ENCODE results near the gene TRAF1.
"Not testable (repeated sequence)": the region's sequence is repeated elsewhere in the genome, so short reads cannot be mapped to it uniquely, and the experiment has no call there.

Gene TRAF1, protein sequence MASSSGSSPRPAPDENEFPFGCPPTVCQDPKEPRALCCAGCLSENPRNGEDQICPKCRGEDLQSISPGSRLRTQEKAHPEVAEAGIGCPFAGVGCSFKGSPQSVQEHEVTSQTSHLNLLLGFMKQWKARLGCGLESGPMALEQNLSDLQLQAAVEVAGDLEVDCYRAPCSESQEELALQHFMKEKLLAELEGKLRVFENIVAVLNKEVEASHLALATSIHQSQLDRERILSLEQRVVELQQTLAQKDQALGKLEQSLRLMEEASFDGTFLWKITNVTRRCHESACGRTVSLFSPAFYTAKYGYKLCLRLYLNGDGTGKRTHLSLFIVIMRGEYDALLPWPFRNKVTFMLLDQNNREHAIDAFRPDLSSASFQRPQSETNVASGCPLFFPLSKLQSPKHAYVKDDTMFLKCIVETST

DNA sequence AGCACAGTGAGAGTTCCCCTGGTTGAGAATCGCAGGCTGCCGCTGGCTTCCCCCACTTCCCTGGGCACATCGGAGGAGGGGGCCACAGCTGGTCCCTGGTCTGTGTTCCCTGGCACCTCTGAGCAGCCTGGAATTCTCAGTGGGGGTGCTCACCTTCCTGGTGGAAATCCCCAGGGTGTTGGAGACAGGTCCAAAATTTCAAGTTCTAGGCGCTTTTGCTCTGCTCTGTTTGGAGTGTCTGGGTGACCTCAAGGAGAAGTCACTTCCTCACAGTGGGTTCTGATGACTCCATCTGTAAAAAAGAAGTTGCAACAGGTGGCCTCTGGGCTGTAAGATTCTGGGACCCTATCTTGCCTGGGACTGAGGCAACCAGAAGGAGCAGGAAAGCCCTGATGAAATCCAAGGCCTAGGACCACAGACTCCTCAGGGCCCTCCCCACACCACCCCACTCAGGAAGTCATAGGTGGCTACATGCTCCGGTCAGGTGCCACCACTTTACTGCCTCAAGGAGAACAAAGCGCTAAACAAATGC lies at the start of gene TRAF1:
TRAF1 (minus strand) TSS at position 400 of the 532 bp plus-strand sequence. CDS start 721 bp downstream, outside the sequence.
- DNase-seq: no peak

DNA sequence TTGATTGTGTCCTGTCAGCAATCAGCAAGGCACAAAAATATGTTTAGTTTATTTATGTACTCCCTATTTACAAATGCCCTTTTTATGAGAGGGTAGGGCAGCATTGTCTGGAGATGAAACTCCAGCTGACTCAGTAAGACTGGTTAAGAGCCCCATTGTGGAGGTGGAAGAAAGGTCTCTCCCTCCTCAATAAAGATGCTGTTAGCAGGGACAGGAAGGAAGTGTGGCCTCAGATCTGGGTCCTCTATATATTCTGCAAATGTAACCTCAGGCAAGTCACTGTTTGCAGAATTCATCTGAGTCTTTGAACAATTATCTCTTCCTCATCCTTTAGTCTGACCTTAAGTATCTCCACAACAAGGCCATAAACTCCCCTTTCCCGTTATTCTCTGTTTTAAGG lies 48.3 kb upstream of the TRAF1 start:
- no peak for DNase-seq

DNA sequence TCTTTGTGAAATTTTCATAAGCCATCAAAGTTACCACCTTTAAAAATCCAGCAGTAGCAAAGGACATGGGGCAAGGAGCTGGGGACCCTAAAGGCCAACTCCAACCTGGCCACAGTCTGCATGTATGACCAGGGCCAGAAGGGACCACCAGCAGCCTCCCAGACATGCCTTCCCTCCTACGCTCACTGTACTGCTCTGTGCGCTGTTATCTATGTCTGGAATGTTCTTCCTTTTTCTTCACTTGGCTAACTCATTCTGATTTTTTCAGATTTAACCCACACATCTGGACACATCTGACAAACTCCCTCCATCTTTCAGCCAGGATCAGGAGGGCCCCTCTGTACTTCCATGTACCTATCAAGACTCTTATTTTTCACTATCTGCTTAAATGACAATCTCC lies 47.6 kb upstream of the TRAF1 start:
- no peak for DNase-seq

DNA sequence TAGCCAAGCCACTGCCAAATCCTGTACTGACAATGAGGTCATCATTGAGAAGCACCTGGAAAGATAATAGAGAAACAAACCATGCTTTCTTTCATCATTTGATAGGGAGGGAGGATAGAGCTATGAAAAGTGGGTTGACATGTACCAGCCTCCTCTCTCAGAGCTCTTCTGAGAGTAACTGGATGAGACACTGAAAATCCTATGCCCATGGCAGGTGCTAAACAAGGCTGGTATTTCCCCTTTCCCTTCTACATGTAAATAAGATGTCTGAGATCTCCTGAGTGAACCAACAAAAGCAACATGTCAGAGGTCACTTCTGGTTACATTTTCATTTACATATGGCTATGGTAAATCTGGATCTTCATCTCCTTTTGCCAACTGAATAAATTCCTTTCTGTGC lies 45.3 kb upstream of the TRAF1 start:
- no peak for DNase-seq

DNA sequence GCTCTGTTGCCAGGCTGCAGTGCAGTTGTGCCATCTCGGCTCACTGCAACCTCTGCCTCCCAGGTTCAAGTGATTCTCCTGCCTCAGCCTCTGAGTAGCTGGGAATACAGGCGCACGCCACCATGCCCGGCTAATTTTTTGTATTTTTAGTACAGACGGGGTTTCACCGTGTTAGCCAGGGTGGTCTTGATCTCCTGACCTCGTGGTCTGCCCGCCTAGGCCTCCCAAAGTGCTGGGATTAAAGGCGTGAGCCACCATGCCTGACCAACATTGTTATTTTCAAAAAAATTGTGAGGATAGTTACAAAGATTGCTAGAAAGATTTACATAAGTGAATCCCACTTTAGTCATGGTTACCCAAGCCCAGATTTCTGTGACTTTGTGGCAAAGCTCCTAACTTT lies 44.9 kb upstream of the TRAF1 start:
- DNase-seq: not testable (repeated sequence)

DNA sequence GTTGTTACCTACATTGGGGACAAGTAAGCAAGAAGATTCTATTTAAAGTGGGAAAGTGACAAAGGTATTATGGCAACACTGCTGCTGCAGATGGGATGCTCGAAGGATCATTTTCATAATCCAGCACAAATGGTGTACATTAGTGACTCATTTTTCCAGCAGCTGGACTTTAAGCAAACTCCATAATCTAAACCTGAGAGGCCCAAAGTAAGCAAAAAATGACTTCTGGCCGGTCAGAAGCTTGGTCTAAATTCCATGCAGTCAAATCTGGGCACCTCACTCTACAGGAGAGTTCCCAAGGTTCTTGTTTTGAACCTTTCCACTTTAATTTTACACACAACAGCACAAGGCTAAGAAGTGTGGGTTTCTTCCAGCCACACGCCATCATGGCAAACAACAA lies 43.6 kb upstream of the TRAF1 start:
- DNase-seq: no peak

DNA sequence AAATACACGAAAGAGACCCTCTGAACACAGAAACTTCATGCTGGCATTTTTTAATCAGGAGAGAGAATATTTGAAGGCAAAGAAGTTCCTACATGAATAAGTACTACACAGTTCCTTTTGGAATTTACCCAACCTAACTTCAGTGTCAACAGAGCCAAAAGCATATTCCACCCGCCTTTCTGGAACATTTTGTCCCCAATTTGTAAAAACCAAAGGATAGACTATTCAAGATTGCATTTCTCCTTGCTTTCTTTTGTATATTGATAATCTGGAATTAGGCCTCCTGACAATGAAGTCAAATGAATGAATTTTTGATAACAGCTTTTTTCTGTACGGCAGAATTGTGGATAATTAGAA lies 39.4 kb upstream of the TRAF1 start:
- no peak for DNase-seq

DNA sequence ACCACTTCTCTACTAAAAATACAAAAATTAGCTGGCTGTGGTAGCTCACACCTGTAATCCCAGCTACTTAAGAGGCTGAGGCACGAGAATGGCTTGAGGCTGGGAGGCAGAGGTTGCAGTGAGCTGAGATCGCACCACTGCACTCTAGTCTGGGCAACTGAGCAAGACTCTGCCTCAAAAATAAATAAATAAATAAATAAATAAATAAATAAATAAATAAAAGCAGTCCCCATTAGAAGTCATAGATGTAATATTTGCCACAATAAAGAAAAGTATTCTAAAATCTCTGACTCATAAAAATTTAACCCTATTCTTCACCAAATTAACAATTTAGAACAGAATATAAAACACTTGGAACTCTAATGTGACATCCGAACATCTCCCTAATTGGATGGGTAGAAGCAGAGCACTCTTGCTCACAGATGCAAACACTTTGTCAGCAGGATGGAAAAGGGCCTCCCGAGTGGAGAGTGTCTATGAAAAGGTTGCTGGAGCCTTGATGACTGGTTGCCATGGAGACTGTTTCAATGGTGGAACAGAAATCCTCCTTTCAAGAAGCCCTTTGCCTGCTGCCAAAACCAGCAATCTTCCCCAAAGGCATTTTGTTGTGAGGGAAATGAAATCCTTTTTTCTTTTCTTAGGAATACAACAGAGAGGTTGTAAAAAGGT lies 38.9 kb upstream of the TRAF1 start:
- DNase-seq: peak; percentile 88

DNA sequence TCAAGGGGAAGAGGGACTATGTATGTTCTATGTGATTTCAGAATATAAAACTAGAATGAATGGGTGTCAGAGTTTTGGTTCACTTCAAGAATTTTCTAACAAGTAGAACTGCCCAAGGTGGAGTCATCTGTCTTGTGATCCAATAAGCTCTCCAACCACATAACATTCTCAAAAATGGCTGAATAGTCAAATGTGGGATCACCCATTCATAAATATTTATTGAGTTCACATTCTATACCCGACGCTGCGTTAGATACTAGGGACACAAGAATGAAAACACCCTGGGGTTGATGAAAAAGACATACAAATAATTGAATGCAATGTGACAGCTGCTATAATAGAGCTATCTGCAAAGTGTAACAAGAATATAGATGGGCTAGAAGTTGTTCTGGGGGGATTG lies 35.3 kb upstream of the TRAF1 start:
- no peak for DNase-seq

DNA sequence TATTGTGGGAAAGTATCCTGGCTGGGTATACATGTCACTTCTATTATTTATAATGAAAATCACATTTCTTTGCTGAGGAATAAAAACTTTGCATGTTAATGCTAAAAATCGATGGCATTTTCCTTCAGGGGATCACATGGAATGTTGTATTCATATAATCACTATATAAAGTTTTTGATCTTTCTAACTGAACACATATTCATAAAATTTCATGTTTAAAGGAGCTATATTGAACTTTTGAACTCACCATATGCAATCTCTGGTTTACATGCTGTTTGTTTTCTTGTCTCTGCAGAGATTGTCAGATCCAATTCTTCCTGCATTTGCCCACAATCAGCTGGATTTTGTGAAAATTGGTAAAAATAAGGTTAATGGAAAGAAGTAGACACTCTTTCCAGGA lies 33.4 kb upstream of the TRAF1 start:
- no peak for DNase-seq

DNA sequence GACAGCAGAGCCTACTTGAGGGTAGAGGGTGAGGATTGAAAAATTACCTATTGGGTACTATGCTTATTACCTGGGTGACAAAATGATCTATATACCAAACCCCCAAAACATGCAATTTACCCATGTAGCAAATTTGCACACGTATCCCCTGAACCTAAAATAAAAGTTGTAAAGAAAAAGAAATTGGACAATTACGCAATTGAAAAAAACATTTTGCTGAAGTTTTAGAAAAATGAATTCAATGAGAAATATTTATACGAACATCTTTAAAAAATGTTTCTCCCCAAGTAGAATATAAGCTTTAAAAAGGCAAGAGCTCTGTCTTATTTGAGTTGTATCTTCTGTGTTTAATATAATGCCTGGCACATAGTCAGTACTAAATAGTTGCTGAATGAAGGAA lies 30.3 kb upstream of the TRAF1 start:
- DNase-seq: no peak

DNA sequence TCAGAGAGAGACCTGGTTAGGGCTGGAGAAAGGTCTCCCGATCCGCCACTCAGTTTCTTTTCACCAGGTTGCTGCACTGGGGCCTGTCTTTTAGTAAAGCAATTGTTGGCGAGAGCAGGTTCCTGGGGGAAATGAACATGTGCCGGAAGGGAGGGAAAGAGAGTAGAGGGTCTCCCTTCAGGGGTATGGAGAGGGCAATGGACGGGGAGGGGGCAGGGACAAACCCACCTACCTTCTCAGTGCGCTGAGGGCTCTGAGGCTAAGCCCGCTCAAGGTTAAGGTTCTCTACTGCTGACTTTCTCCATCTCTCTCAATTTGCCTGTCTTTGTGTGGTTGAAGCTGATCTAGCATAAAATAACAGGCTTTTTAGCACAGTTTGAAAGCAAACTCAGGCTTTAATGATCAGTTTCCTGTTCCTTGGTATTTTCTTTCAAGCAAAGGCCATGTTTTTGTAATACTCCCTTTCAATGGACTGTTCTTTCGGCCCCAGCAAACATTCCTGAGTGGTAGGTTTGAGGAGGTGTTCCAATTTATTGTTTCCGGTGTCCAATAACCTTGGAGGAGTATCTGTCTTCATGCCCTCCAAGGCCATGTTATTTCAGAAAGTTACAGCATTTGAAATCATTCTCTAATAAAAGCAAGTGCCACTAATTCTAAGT lies 25.5 kb upstream of the TRAF1 start:
- no peak for DNase-seq

DNA sequence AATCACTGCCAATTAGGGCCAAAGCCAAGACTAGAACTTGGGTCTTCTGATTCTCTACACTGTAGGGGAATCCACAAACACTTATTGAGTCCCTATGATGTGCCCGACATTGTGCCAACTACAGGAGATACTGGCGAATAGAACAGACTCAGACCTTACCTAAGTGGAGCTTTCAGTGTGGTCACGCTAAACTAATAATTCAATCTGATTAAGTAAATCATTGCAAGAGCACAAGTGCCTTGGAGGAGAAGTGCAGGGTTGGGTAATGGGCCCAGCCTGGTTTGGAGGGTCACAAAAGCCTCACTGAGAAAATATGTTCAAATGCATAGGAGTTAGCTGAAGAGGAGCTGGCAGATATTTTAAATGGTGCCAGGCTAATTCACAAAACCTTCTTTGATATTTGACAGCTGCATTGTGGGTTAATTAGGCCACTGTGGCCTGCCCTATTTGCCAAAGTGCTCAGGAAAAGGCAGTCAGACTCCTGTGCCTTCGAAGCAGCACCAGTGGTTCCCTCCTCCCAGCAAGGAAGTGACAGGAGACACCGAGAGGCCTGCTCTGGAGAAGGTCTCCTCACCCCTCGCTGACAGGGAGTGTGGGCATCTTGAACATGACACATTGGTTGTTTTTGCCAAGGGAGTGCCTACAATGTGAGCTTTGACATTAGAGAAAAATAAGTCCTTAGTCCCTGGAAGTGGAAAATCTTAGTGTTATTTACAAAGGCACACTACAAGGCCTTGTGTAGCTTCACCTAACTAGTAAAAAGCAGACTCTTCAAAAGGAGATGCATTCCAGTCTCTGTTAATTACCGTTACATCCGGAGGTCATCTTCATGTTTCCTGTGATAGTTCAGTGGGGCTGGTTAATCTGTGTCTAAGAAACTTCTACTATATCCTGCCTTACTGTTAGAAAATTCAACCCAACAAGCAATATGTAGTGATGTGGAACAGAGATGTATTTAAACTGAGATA lies 24.1 kb upstream of the TRAF1 start:
- no peak for DNase-seq

DNA sequence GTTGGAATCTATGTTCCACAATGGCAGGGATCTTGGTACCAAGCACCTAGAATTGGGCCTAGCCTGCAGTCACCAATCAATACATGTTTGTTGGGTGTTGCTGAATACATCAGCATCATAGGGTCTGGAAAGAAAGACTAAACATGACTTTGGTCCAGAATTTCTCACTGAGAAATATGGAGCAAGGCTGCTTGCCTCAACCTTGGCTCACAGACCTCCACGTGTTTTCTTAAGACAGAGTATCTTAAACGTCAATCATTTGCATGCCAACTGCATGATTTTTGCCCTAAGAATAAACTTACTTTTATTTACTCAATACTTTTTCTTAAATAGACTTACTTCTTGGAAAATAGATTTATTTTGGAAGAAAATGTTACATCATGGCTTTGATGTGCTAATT lies 22.7 kb upstream of the TRAF1 start:
- DNase-seq: no peak

DNA sequence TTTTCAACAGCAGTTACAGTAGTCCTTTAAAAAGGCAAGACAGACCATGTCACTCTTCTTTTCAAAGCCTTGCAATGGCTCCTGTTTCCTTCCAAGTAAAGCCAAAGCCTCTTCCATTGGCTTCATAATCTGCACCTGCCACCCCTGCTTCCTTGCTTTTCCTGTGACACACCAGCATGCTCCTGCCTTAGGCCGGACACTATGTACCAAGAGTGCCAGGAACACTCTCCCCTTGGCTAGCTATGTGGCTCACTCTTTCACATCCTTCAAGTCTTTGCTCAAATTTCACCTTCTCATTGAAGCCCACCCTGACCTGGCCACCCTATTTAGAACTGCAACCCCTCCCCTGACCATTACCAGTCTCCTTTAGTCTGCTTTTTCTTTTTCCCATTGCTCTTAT lies 22.2 kb upstream of the TRAF1 start:
- no peak for DNase-seq

DNA sequence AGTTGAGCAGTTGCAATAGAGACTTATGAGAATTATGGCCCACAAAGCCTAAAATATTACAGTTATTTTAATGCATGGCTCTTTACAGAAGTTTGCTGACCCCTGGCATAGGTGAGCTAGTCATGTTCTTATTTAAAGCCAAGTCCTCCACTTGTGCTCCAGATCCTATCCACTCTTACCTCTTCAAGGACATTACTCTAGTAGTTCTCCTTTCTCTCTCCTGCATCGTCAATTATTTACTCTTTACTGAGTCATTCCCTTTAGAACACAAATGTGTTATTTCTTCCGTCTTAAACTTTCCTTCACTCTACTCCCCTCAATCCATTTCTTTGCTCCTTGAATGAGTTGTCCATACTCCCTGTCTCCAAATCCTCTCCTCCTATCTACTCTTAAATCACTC lies 20.6 kb upstream of the TRAF1 start:
- no peak for DNase-seq

DNA sequence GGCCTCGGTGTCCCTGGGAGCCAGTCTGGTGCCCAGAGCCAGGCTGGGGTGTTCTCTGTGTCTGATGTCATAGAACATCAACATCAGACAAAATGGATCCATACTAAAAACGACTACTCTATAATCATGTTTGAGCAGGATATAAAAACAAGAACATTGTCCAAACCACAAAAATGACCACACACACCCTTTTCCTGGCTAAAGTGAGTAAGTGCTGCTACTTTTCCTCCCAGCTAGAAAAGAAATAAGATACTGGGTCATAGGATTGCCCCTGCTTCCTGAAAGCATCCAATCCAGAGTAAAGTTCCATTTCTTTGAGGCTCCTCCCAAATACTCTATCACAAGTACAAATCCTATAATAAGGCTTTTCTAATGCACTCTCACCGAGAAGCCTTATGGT lies 19.7 kb upstream of the TRAF1 start:
- DNase-seq: no peak

DNA sequence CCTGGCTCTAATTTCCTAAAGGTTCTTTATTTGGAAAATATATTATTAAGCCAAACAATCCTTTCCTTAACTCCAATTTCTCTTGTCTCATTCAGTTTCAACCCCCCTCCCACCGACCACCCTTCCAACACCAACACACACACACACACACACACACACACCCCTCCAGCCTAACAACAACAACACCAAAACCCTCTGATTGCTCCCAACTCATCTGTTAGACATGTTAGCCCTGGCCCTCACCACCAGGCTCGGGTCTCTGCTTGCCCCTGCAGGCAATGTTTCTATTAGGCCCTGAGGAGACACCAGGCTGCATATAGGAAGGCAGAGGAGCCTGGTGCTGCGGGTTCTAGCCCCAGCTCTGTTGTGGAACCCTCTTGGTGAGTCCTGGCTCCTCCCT lies 18.4 kb upstream of the TRAF1 start:
- no peak for DNase-seq

DNA sequence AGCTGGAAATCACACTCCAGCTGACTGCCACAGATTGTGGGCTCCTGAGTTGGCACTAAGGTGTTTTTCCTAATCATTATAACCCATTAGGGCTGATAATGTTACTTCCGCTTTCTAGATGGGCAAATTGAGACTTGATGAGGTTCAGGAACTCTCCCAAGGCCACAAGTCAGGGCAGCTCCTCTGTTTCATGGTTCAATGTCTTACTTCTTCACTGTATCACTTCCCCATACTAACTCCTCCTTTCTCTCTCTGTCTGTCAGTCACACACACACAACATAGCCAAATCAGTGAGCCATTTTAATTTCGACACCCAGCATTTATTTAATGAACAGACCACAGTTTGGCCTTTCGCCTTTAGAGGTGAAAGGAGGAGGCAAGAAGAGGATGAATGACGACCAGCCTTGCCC lies 17.8 kb upstream of the TRAF1 start:
- DNase-seq: no peak

DNA sequence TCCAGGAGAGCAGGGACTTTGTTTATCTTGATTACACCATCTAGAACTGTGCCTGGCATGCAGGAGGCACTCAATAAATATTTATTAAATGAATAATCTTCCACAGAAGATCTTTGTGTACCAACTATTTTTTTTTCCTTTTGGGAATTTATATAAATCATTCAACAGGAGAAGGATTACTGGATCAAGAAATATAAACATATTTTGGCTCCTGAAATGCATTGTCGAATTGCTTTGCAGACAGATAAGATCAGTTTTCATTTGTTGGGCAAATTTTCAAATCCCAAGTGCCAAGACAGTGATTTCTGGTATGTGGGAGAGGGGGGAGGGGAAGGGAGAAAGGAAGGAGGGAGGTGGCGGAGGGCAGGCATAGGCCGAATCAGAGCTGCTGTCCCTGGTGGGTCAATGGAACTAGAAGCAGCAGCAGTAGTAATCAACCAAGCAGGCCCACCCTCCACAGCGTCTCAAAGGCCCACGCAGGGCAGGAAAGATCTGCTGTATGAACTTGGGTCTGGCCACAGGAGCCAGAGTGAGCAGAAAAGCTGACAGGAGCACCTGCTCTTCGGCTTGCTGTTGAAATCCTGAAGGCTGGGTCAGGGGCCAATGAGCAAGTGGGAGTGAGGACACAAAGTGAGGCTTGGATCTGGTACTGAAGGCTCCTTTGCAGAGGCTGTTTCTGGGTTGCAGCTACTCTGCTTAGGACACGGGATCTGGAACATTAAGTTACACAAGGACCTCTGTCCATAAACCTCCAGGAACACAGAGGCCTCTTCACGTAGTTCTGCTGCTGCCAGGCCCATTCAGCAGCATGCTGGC lies 15.8 kb upstream of the TRAF1 start:
- DNase-seq: no peak

DNA sequence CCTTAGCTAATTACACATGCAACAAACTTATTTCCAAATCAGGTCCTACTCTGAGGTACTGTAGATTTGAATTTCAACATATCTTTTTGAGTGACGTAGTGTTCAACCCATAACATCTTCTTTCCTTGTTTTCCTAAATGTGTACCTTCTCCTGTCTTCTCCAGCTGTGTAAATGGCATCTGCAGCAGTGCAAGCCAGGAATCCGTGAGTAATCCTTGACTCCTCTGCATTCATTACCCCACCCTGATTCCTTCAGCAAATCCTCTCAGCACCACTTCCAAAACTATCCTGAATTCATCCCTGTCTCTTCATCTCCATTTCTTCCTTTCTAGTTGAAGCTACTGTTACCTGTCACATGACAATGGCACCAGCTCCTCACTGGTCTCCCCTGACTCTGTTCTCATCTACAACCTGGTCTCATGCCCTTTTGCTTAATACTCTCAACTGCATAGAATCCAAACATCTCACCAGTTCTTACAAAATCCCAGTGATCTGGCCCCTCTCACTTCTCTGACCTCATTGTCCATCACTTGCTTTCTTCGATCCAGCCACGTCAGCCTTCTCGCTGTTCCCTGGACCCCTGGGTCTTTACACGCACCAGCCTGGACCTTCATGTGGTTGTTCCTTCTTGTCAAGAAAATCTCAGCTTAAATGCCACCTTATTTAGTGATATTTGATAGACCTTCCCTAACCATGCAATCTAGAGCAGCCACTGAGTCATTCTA lies 14.6 kb upstream of the TRAF1 start:
- DNase-seq: no peak
